ENCODE measurements around the gene PDCL2.

GRCh38 chr4:55547918-55548317 is 44.1 kb downstream of the PDCL2 start:
- TF ChIP-seq EP300 (IDR thresholded peaks at IDR 0.05): no peak
- no peak for TF ChIP-seq CTCF (IDR thresholded peaks at IDR 0.05)
- TF ChIP-seq POLR2A (IDR thresholded peaks at IDR 0.05): no peak

All from suprapubic skin (tissue), 3 donors.